Measurements from ENCODE around the gene GMDS. TPM values are rescaled to one million over a fixed set of nuclear protein-coding genes. Genes with fewer than 3 reads are reported as not detected.

Gene GMDS
- total RNA-seq, 3 donors from 2014 or later (not counting 1 experiment from before 2014, with no cell fraction given): 23.6 to 31.0 (median 26.4) TPM

DNA sequence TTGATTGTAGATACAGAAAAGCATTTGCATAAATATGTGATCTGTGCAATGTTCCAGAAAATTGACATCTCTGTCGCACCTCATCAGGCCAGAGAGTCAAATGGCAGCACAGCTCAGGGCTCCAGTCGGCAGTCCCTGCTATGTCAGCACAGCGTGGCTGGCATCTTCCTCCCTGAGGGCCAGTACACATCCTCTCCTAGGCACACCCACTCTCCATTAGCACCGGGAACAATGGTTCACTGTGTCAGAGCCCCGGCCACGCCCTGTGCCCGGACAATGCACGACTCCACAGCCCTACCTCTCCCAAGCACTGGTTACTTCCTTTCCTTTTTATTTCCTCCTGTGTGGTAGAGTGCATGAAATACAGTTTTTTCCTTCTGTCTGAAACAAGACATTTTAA, 520.8 kb downstream of the GMDS start:
- H3K9me3 Mint-ChIP-seq: no peaks in the 10 kb centered on the region
- H3K36me3 ChIP-seq (ENCODE audit: control insufficient read depth, insufficient read depth, low read length): peaks cover 3% of the 10 kb centered on the region
- H3K9me3 ChIP-seq (ENCODE audit: control insufficient read depth, insufficient read depth, low read length): no peaks in the 10 kb centered on the region
- no peak overlapping the region for H3K4me3 Mint-ChIP-seq
- ATAC-seq: no peak
- H3K4me1 Mint-ChIP-seq: no peaks in the 10 kb centered on the region
- H3K4me1 ChIP-seq (ENCODE audit: control insufficient read depth, insufficient read depth, low read length): no peaks in the 10 kb centered on the region
- 85% methylated on average over 8 of the region's 8 CpGs for WGBS (ENCODE audit: insufficient coverage)
- TF ChIP-seq, protein P1, sequence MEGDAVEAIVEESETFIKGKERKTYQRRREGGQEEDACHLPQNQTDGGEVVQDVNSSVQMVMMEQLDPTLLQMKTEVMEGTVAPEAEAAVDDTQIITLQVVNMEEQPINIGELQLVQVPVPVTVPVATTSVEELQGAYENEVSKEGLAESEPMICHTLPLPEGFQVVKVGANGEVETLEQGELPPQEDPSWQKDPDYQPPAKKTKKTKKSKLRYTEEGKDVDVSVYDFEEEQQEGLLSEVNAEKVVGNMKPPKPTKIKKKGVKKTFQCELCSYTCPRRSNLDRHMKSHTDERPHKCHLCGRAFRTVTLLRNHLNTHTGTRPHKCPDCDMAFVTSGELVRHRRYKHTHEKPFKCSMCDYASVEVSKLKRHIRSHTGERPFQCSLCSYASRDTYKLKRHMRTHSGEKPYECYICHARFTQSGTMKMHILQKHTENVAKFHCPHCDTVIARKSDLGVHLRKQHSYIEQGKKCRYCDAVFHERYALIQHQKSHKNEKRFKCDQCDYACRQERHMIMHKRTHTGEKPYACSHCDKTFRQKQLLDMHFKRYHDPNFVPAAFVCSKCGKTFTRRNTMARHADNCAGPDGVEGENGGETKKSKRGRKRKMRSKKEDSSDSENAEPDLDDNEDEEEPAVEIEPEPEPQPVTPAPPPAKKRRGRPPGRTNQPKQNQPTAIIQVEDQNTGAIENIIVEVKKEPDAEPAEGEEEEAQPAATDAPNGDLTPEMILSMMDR (IDR thresholded peaks at IDR 0.05): no peak
- H3K27ac Mint-ChIP-seq: no peak overlapping the region
- no peak for DNase-seq
- no peaks in the 10 kb centered on the region for H3K27me3 Mint-ChIP-seq (ENCODE audit: low read depth in 2 of 2)
- no peak overlapping the region for H3K4me3 ChIP-seq (ENCODE audit: low read length)
- no peaks in the 10 kb centered on the region for H3K36me3 Mint-ChIP-seq
- no peaks in the 10 kb centered on the region for H3K27me3 ChIP-seq (ENCODE audit: control insufficient read depth, insufficient read depth, low read length)
- intact Hi-C loops (cut with micrococcal nuclease): no loop called here
- no peak overlapping the region for H3K27ac ChIP-seq (ENCODE audit: low read length)

GRCh38 chr6:1724124-1724523, 521.3 kb downstream of the GMDS start:
- no peaks in the 10 kb centered on the region for H3K4me1 Mint-ChIP-seq
- no peak overlapping the region for H3K27ac Mint-ChIP-seq
- no peaks in the 10 kb centered on the region for H3K27me3 Mint-ChIP-seq (ENCODE audit: low read depth in 2 of 2)
- TF ChIP-seq, protein P1 (IDR thresholded peaks at IDR 0.05): no peak
- H3K27me3 ChIP-seq (ENCODE audit: control insufficient read depth, insufficient read depth, low read length): no peaks in the 10 kb centered on the region
- H3K4me3 ChIP-seq (ENCODE audit: low read length): no peak overlapping the region
- H3K9me3 ChIP-seq (ENCODE audit: control insufficient read depth, insufficient read depth, low read length): no peaks in the 10 kb centered on the region
- H3K36me3 ChIP-seq (ENCODE audit: control insufficient read depth, insufficient read depth, low read length): peaks cover 3% of the 10 kb centered on the region
- H3K4me1 ChIP-seq (ENCODE audit: control insufficient read depth, insufficient read depth, low read length): no peaks in the 10 kb centered on the region
- no peaks in the 10 kb centered on the region for H3K36me3 Mint-ChIP-seq
- H3K9me3 Mint-ChIP-seq: no peaks in the 10 kb centered on the region
- ATAC-seq (no peak), DNase-seq (no peak)
- H3K4me3 Mint-ChIP-seq: no peak overlapping the region
- H3K27ac ChIP-seq (ENCODE audit: low read length): no peak overlapping the region
- 97% methylated on average over 9 of the region's 9 CpGs for WGBS (ENCODE audit: insufficient coverage)
- intact Hi-C loops (cut with micrococcal nuclease): no loop called here

DNA sequence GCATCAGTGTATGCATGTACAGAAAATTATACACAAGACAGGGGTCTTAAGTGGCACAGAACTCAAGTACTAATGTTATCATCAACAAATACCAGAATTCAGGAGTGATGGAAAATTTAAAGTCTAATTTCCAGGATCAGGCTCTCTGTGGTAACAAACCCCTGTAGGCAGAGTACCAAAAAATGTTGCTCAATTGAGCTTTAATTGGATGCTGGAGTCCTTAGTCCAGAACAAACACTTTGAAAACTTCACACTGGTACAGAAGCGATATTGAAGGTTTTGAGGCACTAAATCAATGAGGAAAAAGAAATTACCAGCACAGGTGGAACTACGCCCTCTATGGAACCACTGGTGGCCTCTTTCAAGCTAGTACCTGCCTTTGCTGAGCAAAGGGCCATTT, 522.6 kb downstream of the GMDS start:
- 100% methylated on average over 2 of the region's 2 CpGs for WGBS (ENCODE audit: insufficient coverage)
- Mint-ChIP-seq H3K36me3 (no peaks in the 10 kb centered on the region), H3K27ac (no peak overlapping the region), H3K27me3 (ENCODE audit: low read depth in 2 of 2) (no peaks in the 10 kb centered on the region), H3K9me3 (no peaks in the 10 kb centered on the region), H3K4me1 (no peaks in the 10 kb centered on the region), H3K4me3 (no peak overlapping the region)
- DNase-seq (no peak), ATAC-seq (no peak)
- no peak overlapping the region for H3K27ac ChIP-seq (ENCODE audit: low read length)
- no peaks in the 10 kb centered on the region for H3K27me3 ChIP-seq (ENCODE audit: control insufficient read depth, insufficient read depth, low read length)
- no peaks in the 10 kb centered on the region for H3K9me3 ChIP-seq (ENCODE audit: control insufficient read depth, insufficient read depth, low read length)
- no peak overlapping the region for H3K4me3 ChIP-seq (ENCODE audit: low read length)
- no peaks in the 10 kb centered on the region for H3K4me1 ChIP-seq (ENCODE audit: control insufficient read depth, insufficient read depth, low read length)
- TF ChIP-seq, protein P1 (IDR thresholded peaks at IDR 0.05): no peak
- intact Hi-C loops (cut with micrococcal nuclease): no loop called here
- H3K36me3 ChIP-seq (ENCODE audit: control insufficient read depth, insufficient read depth, low read length): peaks cover 3% of the 10 kb centered on the region

DNA sequence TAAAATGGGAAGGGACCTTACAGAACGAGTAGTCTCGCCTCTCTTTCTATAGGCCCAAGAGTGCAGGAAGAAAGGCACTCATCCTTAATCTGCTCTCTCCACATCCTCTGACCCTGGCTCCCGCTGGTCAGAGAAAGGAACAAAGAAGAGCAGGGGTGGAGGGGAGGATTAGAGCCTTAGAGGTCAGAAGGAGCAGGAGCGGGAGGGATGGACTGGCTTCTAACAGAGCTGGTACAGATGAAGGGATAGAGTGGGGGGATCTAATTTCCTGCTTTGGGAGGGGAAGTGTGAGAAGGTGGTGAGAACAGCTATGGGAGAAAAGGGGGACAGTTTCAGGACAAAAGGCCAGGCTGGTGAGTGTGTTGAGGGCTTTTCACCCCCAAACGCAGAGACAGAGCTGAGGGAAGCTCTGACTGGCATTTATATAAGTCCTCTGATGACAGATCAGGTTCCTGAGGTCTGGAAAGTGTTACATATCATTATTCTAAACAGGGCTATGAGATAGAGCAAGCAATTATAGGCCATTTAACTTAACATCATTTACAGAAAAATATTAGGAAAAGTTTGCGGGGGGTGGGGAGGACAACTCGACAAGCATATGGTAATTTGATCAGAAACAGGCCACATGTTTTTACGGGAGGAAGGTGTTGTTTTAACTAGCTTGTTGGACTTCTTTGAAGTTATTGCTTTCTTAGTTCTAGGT, 524.6 kb downstream of the GMDS start:
- intact Hi-C loops (cut with micrococcal nuclease): no loop called here
- WGBS (ENCODE audit: insufficient coverage): 98% methylated on average over 6 of the region's 8 CpGs

More for the DNA sequence above, 524.6 kb downstream of the GMDS start:
- Mint-ChIP-seq H3K27me3 (ENCODE audit: low read depth in 2 of 2) (no peaks in the 10 kb centered on the region), H3K4me3 (no peak overlapping the region), H3K27ac (no peak overlapping the region), H3K9me3 (no peaks in the 10 kb centered on the region), H3K4me1 (no peaks in the 10 kb centered on the region), H3K36me3 (no peaks in the 10 kb centered on the region)
- no peaks in the 10 kb centered on the region for H3K9me3 ChIP-seq (ENCODE audit: control insufficient read depth, insufficient read depth, low read length)
- ATAC-seq (no peak), DNase-seq (no peak)
- H3K27me3 ChIP-seq (ENCODE audit: control insufficient read depth, insufficient read depth, low read length): no peaks in the 10 kb centered on the region
- H3K4me3 ChIP-seq (ENCODE audit: low read length): no peak overlapping the region
- no peaks in the 10 kb centered on the region for H3K36me3 ChIP-seq (ENCODE audit: control insufficient read depth, insufficient read depth, low read length)
- TF ChIP-seq, protein P1 (IDR thresholded peaks at IDR 0.05): no peak
- no peaks in the 10 kb centered on the region for H3K4me1 ChIP-seq (ENCODE audit: control insufficient read depth, insufficient read depth, low read length)
- H3K27ac ChIP-seq (ENCODE audit: low read length): no peak overlapping the region
